Ectodermal cell (in vitro differentiated cells): ENCODE measurements around the gene H19.

Experiments
- H3K27ac ChIP-seq: 2 replicates; pipeline ENCODE4 v1.7.0; 2013; ENCODE audit warnings: mild to moderate bottlenecking, low read depth, low read length; ENCODE audit not compliant: insufficient read depth, poor library complexity, severe bottlenecking
- H3K27me3 ChIP-seq: 2 replicates; pipeline ENCODE4 v1.7.0; 2013; ENCODE audit warnings: mild to moderate bottlenecking, low read length; ENCODE audit not compliant: insufficient read depth, control insufficient read depth, poor library complexity, severe bottlenecking
- H3K36me3 ChIP-seq: one replicate; pipeline ENCODE4 v1.7.0; 2013; ENCODE audit warnings: low read length; ENCODE audit not compliant: control insufficient read depth, insufficient read depth
- H3K4me1 ChIP-seq: one replicate; pipeline ENCODE4 v1.7.0; 2013; ENCODE audit warnings: low read length; ENCODE audit not compliant: control insufficient read depth, insufficient read depth
- H3K4me3 ChIP-seq: 2 replicates; pipeline ENCODE4 v1.7.0; 2013; ENCODE audit warnings: low read depth, low read length, control low read depth; ENCODE audit not compliant: insufficient read depth
- H3K9me3 ChIP-seq: 2 replicates; pipeline ENCODE4 v1.7.0; 2013; ENCODE audit warnings: mild to moderate bottlenecking, low read length, moderate library complexity; ENCODE audit not compliant: control insufficient read depth
- WGBS, 2 experiments: methylation state at CpG; one replicate each; pipeline ENCODE4 v1.1.7; 2013; ENCODE audit warnings: missing lambda C conversion rate in 2 of 2; 5-methylcytosine and 5-hydroxymethylcytosine counted together

Gene H19

DNA sequence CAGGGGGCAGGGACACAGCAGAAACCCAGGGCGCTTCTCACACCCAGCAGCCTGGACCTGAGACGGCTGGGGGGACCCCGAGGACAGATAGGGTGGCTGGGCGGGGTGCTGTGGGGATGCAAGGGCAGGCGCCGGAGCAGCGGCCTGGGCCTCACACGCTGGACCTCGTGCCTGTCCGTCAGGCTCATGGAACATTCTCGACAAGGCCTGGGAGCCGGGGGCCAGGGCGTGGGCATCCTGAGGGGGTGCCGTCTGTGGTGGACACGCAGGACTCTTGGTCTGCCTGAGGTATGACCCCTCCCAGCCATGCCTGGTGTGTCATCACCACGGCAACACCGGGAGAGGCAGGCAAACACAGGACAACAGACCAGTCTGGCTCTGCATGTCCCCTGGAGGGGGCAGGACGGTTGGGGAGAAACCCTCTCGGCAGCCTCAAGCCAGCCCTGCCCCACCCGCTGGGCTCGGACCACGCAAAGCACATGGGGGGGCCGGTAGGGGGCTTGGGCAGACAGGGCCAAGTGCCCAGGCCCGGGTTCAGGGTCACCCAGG is 29.1 kb downstream of the H19 start:
- H3K4me1 ChIP-seq: no peaks in the 10 kb centered on the region
- WGBS, 2 experiments: 70 to 89% methylated on average over 4 to 9 of the region's 24 CpGs

DNA sequence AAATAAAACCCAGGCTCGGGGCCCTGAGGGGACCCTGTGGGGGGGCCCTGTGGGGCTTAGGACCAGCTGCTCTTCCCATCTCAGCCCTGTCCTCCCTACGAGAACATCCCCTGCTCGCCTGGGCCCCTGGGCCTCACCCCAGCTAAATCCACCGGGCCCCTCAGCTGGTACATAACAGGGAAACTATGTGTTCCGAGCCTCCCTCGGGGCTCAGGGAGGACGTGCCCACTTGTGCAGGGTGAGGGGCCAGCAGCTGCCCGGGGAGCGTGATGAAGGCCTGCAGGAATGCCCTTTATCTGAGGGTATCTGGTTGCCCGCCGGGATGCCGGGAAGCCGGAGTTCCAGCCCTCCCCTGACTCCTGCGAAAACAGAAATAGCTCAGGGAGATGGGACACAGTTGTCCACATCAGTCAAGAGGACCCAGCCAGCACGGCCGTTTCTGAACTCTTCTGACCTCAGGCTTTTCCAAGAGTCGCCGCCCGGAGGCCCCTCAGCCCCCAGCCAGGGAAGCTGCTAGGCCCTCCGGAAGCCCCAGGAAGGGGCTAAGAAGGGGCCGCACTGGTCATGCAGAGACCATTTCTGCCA is 29.9 kb downstream of the H19 start:
- WGBS, 2 experiments: 84% methylated on average over 3 of the region's 21 CpGs; no CpG with 5 or more reads in 1 of the 2 experiments
- H3K4me1 ChIP-seq: no peaks in the 10 kb centered on the region
- H3K4me3 ChIP-seq: no peak overlapping the region
- H3K27ac ChIP-seq: no peak overlapping the region
- no peaks in the 10 kb centered on the region for H3K27me3 ChIP-seq
- no peaks in the 10 kb centered on the region for H3K36me3 ChIP-seq
- H3K9me3 ChIP-seq: no peaks in the 10 kb centered on the region

More for the DNA sequence above, 29.1 kb downstream of the H19 start:
- H3K27me3 ChIP-seq: no peaks in the 10 kb centered on the region
- H3K4me3 ChIP-seq: no peak overlapping the region
- no peak overlapping the region for H3K27ac ChIP-seq
- no peaks in the 10 kb centered on the region for H3K9me3 ChIP-seq
- no peaks in the 10 kb centered on the region for H3K36me3 ChIP-seq

DNA sequence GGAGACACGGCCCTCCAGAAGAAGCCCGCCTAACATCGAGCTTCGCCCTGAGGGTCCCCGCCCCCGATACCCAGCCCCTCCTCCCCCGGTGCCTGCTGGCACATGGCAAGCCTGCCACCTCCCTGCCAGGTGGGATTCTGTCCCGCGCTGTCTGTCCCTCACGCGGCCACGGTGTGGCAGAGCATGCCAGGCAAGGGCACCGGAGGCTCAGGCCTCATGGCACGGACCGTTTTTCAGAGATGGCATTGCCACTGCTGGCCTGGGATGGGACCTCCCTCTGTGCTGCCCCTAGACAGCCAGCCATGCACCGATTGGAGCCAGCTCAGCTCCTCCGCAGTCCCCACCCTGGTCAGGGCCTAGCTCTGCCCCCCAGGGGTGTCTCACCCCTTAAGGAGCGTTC is 31.1 kb downstream of the H19 start:
- H3K4me3 ChIP-seq: no peak overlapping the region
- no peaks in the 10 kb centered on the region for H3K27me3 ChIP-seq
- H3K4me1 ChIP-seq: no peaks in the 10 kb centered on the region
- 94 to 99% methylated on average over 7 to 8 of the region's 18 CpGs for WGBS, 2 experiments
- H3K9me3 ChIP-seq: no peaks in the 10 kb centered on the region
- H3K36me3 ChIP-seq: no peaks in the 10 kb centered on the region
- no peak overlapping the region for H3K27ac ChIP-seq

DNA sequence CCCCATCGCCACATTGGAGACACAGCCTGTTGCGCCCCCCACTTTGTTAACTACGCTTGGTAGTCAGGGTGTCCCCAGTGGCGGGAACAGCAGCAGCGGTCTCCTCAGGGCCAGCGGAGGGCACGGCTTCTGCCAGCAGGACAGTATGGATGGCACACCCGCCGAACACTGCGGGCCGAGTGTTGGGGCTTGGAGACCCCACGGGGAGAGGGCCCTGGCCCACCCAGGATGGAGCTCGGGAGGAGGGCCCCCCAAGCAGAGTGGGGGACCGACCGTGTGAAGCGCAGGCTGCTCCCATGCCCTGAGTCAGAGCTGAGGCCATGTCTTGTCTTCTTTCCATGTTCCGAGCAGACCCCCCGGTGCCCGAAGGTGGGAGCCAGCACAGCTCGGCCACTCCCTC is 32.7 kb downstream of the H19 start:
- H3K4me1 ChIP-seq: no peaks in the 10 kb centered on the region
- no peak overlapping the region for H3K27ac ChIP-seq
- WGBS, 2 experiments: no CpG with 5 or more reads among the region's 20 CpGs
- no peaks in the 10 kb centered on the region for H3K27me3 ChIP-seq
- no peak overlapping the region for H3K4me3 ChIP-seq
- no peaks in the 10 kb centered on the region for H3K36me3 ChIP-seq
- no peaks in the 10 kb centered on the region for H3K9me3 ChIP-seq

DNA sequence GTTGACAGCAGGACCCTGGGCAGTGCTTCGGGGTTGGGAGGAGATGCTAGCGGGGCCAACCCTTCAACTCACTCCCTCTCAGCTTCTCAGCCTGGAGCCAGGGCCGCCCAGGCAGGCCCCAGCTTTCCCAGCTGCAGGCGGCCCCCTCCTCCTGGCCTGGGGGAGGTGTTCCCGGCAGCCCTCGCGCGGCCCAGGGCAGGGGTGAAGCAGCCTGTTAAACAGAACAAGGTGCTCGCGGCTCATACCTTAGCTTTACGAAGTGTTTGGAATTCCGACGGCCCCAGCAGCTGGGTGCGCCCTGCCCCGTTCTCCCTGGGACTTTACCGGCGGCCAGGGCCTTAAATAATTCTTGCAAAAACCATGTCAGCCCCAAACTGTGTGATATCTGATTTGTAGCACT is 33.3 kb downstream of the H19 start:
- Histone ChIP-seq H3K27me3 (no peaks in the 10 kb centered on the region), H3K4me3 (no peak overlapping the region), H3K27ac (no peak overlapping the region), H3K36me3 (no peaks in the 10 kb centered on the region), H3K9me3 (no peaks in the 10 kb centered on the region), H3K4me1 (no peaks in the 10 kb centered on the region)
- WGBS, 2 experiments: no CpG with 5 or more reads among the region's 17 CpGs

DNA sequence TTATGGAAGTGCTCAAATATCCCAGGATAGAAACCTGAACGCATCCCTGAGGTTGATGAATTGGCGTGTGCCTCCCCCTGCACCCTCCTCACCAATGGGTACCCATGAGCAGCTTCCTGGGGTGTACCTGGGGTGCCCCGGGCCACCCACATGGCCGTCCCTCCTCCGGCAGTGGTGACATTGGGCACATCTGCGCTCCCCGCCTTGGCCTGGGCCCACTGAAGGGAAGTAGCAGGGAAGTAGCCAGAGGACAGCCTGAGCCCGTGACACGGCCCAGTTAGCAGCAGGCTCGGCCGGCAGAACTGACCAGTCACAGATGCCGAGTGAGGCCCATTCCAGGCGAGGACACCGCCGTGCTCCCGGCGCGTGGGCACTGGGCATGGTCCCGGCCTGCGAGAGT is 33.8 kb downstream of the H19 start:
- Histone ChIP-seq H3K27me3 (no peaks in the 10 kb centered on the region), H3K36me3 (no peaks in the 10 kb centered on the region), H3K27ac (no peak overlapping the region), H3K9me3 (no peaks in the 10 kb centered on the region), H3K4me3 (no peak overlapping the region), H3K4me1 (no peaks in the 10 kb centered on the region)
- WGBS, 2 experiments: no CpG with 5 or more reads among the region's 20 CpGs

DNA sequence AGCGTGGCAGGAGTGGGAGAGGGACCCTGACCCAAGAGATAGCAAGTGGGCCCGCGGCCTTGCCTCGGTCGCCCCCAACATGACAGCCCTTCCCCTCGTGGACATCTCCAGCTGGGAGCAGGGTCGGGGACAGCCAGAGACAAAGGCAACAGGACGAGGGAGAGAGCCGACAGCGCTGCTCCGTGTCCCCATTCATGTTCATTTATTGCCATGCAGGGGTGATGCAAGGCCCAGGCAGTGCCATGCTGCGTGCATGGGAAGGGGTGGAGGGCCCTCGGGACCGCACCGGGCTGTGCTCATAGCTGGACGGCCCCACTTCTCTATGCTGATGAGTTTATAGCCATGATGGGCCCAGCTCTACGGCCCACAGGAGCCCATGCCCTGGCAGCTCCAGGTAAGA is 37.9 kb downstream of the H19 start:
- WGBS, 2 experiments: 82 to 88% methylated on average over 5 of the region's 17 CpGs
- Histone ChIP-seq H3K27me3 (no peaks in the 10 kb centered on the region), H3K4me1 (no peaks in the 10 kb centered on the region), H3K27ac (no peak overlapping the region), H3K4me3 (no peak overlapping the region), H3K9me3 (no peaks in the 10 kb centered on the region), H3K36me3 (no peaks in the 10 kb centered on the region)

DNA sequence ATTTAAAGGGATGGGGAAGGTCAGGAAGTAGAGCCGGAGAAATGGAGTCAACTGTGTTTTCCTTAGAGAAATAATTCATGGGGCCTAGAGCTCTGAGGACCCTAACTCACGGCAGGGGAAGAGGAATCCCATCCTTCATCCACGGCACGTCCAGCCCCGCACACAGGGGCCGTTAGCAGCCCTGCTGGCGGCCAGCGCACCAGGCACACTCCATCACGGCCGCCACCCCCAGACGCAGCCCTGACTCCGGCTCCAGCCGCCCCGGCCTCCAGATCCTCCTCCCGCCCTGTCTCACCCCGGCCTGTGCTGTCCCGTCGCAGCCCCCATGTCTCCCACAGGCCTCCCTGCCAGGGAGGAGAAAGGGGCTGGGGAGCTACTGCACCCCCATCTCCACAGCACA is 39.3 kb downstream of the H19 start:
- WGBS, 2 experiments: no CpG with 5 or more reads among the region's 18 CpGs
- H3K9me3 ChIP-seq: no peaks in the 10 kb centered on the region
- no peaks in the 10 kb centered on the region for H3K27me3 ChIP-seq
- no peak overlapping the region for H3K4me3 ChIP-seq
- H3K4me1 ChIP-seq: no peaks in the 10 kb centered on the region
- H3K27ac ChIP-seq: no peak overlapping the region
- no peaks in the 10 kb centered on the region for H3K36me3 ChIP-seq

DNA sequence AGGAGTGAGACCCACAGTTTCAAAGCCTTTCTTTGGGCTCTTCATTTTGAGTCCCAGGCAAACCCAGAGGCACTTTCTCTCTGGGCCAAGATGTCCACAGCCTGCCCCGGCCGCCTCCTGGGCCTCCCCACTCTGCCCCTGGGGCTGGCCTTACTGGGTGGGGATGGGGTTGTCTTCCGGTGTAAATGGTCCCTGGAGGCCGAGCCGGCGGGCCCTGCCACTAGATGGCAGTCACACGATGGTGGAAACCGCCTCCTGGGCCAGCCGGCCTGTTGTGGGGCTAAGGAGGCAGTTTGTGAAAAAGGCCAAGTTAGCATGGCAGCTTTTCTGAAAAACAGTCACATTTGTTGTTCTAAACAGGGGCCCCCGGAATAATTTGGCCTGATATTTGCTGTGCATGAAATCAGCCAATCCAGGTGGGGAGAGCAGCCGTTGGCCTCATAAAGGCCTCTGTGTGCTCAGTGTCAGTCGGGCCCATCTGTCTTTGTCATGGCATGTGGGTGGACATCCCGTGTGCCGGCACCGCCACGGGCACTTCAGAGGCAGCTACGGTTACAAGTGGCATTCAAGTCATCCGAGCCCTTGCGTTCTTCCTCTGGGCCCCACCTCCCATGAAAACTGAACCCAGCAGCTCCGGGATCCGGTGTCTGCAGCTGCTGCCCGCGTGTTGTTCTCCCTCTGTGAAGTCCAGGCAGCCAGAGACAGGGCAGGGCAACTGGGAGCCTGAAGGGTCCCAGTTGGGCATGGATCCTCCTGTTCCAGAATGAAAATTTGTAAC is 44.0 kb downstream of the H19 start:
- H3K4me1 ChIP-seq: no peaks in the 10 kb centered on the region
- no peaks in the 10 kb centered on the region for H3K9me3 ChIP-seq
- no peak overlapping the region for H3K4me3 ChIP-seq
- H3K36me3 ChIP-seq: no peaks in the 10 kb centered on the region
- WGBS, 2 experiments: 41 to 64% methylated on average over 2 to 3 of the region's 23 CpGs
- H3K27me3 ChIP-seq: no peaks in the 10 kb centered on the region
- no peak overlapping the region for H3K27ac ChIP-seq

DNA sequence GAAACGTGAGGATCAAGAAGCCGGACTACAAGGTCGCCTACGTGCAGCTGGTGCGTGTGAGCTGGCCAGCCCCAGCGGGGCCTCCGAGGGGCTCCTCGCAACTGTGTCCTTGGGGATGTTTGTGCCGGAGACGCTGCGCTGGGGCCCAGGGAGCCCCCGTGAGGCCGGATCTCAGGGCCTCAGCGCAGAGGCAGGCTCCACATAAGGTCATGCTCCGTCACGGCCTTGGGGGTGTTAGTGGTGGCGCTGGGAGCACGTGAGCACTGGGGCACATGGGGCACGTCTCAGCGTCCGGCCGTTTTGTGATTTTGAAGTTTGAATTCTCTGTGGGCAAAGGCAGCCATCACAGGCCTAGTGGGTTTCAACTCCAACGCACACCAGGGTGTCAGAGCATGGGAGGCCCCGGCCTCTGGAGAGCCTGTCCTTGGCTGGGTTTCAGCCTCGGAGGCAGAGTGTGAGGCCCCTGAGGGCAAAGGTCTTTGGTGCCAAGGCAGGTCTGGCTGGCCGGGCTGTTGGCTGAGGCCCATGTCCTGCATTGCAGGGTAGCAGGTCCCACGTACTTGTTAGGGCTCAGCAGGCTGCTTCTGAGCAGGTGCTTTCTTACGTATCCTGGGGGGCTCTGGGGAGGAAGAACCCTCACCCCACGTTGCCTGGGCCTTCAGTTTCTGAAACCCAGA is 44.7 kb downstream of the H19 start:
- WGBS, 2 experiments: 100% methylated on average over 1 of the region's 29 CpGs

More for the DNA sequence above, 44.7 kb downstream of the H19 start:
- no peaks in the 10 kb centered on the region for H3K9me3 ChIP-seq
- H3K27me3 ChIP-seq: no peaks in the 10 kb centered on the region
- no peaks in the 10 kb centered on the region for H3K36me3 ChIP-seq
- H3K4me1 ChIP-seq: no peaks in the 10 kb centered on the region
- H3K4me3 ChIP-seq: no peak overlapping the region
- H3K27ac ChIP-seq: no peak overlapping the region
